ENCODE results near the gene DOCK2. TPM values are rescaled to one million over a fixed set of nuclear protein-coding genes. Genes with fewer than 3 reads are reported as not detected.

The DOCK2 gene
- total and polyA plus RNA-seq, 2 donors (not counting 3 experiments of a cell fraction or from before 2014, with no cell fraction given) = 0.62 to 4.8 TPM

- TF ChIP-seq GATA2 (IDR thresholded peaks at IDR 0.05; ENCODE audit: insufficient read depth, insufficient read length, low read depth, low read length) (no peak), MYC (IDR thresholded peaks at IDR 0.05; ENCODE audit: low read depth, low read length) (no peak), POLR2AphosphoS5 (IDR thresholded peaks at IDR 0.05; ENCODE audit: insufficient read depth, low read depth, low read length) (no peak), FOS (IDR thresholded peaks at IDR 0.05; ENCODE audit: borderline replicate concordance, insufficient read depth, low read length) (no peak), POLR2A (IDR thresholded peaks at IDR 0.05; ENCODE audit: low read depth, low read length) (no peak), JUN (IDR thresholded peaks at IDR 0.05; ENCODE audit: borderline replicate concordance, insufficient read depth, insufficient read length, low read depth) (no peak), EZH2 (IDR thresholded peaks at IDR 0.05; ENCODE audit: borderline replicate concordance, low read depth, low read length, severe bottlenecking) (no peak)
- TF ChIP-seq, protein P1, sequence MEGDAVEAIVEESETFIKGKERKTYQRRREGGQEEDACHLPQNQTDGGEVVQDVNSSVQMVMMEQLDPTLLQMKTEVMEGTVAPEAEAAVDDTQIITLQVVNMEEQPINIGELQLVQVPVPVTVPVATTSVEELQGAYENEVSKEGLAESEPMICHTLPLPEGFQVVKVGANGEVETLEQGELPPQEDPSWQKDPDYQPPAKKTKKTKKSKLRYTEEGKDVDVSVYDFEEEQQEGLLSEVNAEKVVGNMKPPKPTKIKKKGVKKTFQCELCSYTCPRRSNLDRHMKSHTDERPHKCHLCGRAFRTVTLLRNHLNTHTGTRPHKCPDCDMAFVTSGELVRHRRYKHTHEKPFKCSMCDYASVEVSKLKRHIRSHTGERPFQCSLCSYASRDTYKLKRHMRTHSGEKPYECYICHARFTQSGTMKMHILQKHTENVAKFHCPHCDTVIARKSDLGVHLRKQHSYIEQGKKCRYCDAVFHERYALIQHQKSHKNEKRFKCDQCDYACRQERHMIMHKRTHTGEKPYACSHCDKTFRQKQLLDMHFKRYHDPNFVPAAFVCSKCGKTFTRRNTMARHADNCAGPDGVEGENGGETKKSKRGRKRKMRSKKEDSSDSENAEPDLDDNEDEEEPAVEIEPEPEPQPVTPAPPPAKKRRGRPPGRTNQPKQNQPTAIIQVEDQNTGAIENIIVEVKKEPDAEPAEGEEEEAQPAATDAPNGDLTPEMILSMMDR (IDR thresholded peaks at IDR 0.05; ENCODE audit: extremely low read depth in 1 of 2, insufficient read depth in 1 of 2, low read depth in 1 of 2, low read length in 2 of 2) = no peak
- TF ChIP-seq, protein P2, sequence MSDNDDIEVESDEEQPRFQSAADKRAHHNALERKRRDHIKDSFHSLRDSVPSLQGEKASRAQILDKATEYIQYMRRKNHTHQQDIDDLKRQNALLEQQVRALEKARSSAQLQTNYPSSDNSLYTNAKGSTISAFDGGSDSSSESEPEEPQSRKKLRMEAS (IDR thresholded peaks at IDR 0.05; ENCODE audit: insufficient read depth, insufficient read length) = no peak
- H3K27ac ChIP-seq (ENCODE audit: insufficient read depth, low read depth, low read length) = no peak overlapping the region
- no peaks in the 10 kb centered on the region for H3K9me3 ChIP-seq (replicated peaks; ENCODE audit: control insufficient read depth, insufficient read depth, low read length)
- no peak for DNase-seq (ENCODE audit: low read depth, low spot score)
- dilution Hi-C loops (cut with MboI; ENCODE audit: extremely low pct_ligation_motif_present, low sequenced_read_pairs) (no loop called here), intact Hi-C loops (cut with micrococcal nuclease) (no loop called here)
- H3K9me1 ChIP-seq (replicated peaks; ENCODE audit: control insufficient read depth, extremely low read depth, insufficient read depth, low read length) = no peaks in the 10 kb centered on the region
- no peak overlapping the region for H3K4me2 ChIP-seq (ENCODE audit: insufficient read depth, low read length)
- no peaks in the 10 kb centered on the region for H4K20me1 ChIP-seq (replicated peaks; ENCODE audit: control insufficient read depth, extremely low read depth, insufficient read depth, low read length)
- FAIRE-seq = no peak
- H3K9ac ChIP-seq (replicated peaks; ENCODE audit: extremely low read depth, insufficient read depth, low read length) = no peak overlapping the region
- H3K4me1 ChIP-seq (ENCODE audit: control insufficient read depth, extremely low read depth, insufficient read depth, low read length) = no peaks in the 10 kb centered on the region
- POLR2A ChIA-PET = no interaction called here
- peaks cover 0 to 4% of the 10 kb centered on the region in 2 experiments for H3K36me3 ChIP-seq (ENCODE audit: control insufficient read depth in 2 of 2, extremely low read depth in 1 of 2, insufficient read depth in 2 of 2, low read length in 2 of 2)
- no TSS peak for BruUV-seq (replicated peaks)
- H3K79me2 ChIP-seq (ENCODE audit: control insufficient read depth, insufficient read depth, low read length) = no peaks in the 10 kb centered on the region
- H3K4me3 ChIP-seq (replicated peaks in 1 of 3; ENCODE audit: insufficient read depth in 1 of 3, low read depth in 1 of 3, low read length in 3 of 3) = no peak overlapping the region
- no peaks in the 10 kb centered on the region for H3K27me3 ChIP-seq (ENCODE audit: control insufficient read depth in 2 of 2, insufficient read depth in 2 of 2, low read length in 2 of 2)
- no peak overlapping the region for H2AFZ ChIP-seq (ENCODE audit: low read depth, low read length)
- CTCF ChIA-PET = no interaction called here
These were observed 27.4 kb upstream of the DOCK2 start for GRCh38 chr5:169609716-169610115.
